Skeletal muscle tissue (tissue), 4 donors: ENCODE data around the gene BLOC1S3. TPM values are rescaled to one million over a fixed set of nuclear protein-coding genes. Genes with fewer than 3 reads are reported as not detected.

Source experiments
- H3K27ac ChIP-seq: one replicate; pipeline ENCODE4 v1.7.0; 2013; ENCODE audit warnings: mild to moderate bottlenecking, low read depth, low read length, inconsistent platforms
- H3K27me3 ChIP-seq, 3 donors: one replicate each; pipeline ENCODE4 v1.7.0; 2013; ENCODE audit warnings: low read length in 3 of 3; ENCODE audit not compliant: control insufficient read depth in 3 of 3, insufficient read depth in 3 of 3
- H3K36me3 ChIP-seq, 3 donors: one replicate each; pipeline ENCODE4 v1.7.0; 2013; ENCODE audit warnings: low read length in 3 of 3; ENCODE audit not compliant: control insufficient read depth in 3 of 3, insufficient read depth in 3 of 3
- H3K4me1 ChIP-seq, 3 donors: one replicate each; pipeline ENCODE4 v1.7.0; 2013; ENCODE audit warnings: low read length in 3 of 3, mild to moderate bottlenecking in 3 of 3; ENCODE audit not compliant: control insufficient read depth in 3 of 3, insufficient read depth in 3 of 3
- H3K4me3 ChIP-seq, 3 donors: one replicate each; pipeline ENCODE4 v1.7.0; 2013; ENCODE audit warnings: low read length in 3 of 3
- H3K9ac ChIP-seq, 3 donors: one replicate each; pipeline ENCODE4 v1.7.0; 2013; ENCODE audit warnings: low read length in 3 of 3, mild to moderate bottlenecking in 3 of 3, moderate library complexity in 2 of 3, low read depth in 1 of 3
- H3K9me3 ChIP-seq, 3 donors: one replicate each; pipeline ENCODE4 v1.7.0; 2013; ENCODE audit warnings: low read length in 3 of 3; ENCODE audit not compliant: control insufficient read depth in 3 of 3
- total RNA-seq: library from RNA; depleted of rRNA; stranded (reverse); fragments of >200 nt; gene quantifications from one replicate; pipeline ENCODE4 v1.2.3, GENCODE V29; 2014
- donor health status: Osteomylitis.

Gene BLOC1S3
- total RNA-seq, 1 donor from 2014 or later, result 4.2 TPM

GRCh38 chr19:45139286-45140143 is 39.1 kb upstream of the BLOC1S3 start:
- H3K4me3 ChIP-seq, result no peak overlapping the region
- peaks cover 5 to 14% (median 5%) of the 10 kb centered on the region in 3 donors for H3K4me1 ChIP-seq
- H3K36me3 ChIP-seq, result peaks cover 17 to 26% (median 20%) of the 10 kb centered on the region in 3 donors
- no peaks in the 10 kb centered on the region for H3K9me3 ChIP-seq
- H3K27me3 ChIP-seq, result no peaks in the 10 kb centered on the region
- no peak overlapping the region for H3K27ac ChIP-seq
- H3K9ac ChIP-seq, result no peak overlapping the region

- Histone ChIP-seq H3K4me3 (no peak overlapping the region), H3K4me1 (peaks cover 5 to 14% (median 5%) of the 10 kb centered on the region in 3 donors), H3K9ac (no peak overlapping the region), H3K9me3 (no peaks in the 10 kb centered on the region), H3K27ac (no peak overlapping the region), H3K36me3 (peaks cover 17 to 30% (median 23%) of the 10 kb centered on the region in 3 donors), H3K27me3 (no peaks in the 10 kb centered on the region)
Observed at GRCh38 chr19:45140144-45140503, 38.5 kb upstream of the BLOC1S3 start.

GRCh38 chr19:45140533-45140932 is 38.1 kb upstream of the BLOC1S3 start:
- no peak overlapping the region for H3K4me3 ChIP-seq
- no peaks in the 10 kb centered on the region for H3K9me3 ChIP-seq

GRCh38 chr19:45141203-45141900 is 37.2 kb upstream of the BLOC1S3 start:
- no peaks in the 10 kb centered on the region for H3K9me3 ChIP-seq
- peaks cover 17 to 34% (median 30%) of the 10 kb centered on the region in 3 donors for H3K36me3 ChIP-seq
- no peak overlapping the region for H3K27ac ChIP-seq
- no peak overlapping the region for H3K9ac ChIP-seq
- H3K27me3 ChIP-seq, result no peaks in the 10 kb centered on the region
- no peak overlapping the region for H3K4me3 ChIP-seq
- peaks cover 4 to 14% (median 5%) of the 10 kb centered on the region in 3 donors for H3K4me1 ChIP-seq

More at GRCh38 chr19:45140533-45140932, 38.1 kb upstream of the BLOC1S3 start:
- Histone ChIP-seq H3K36me3 (peaks cover 17 to 32% (median 26%) of the 10 kb centered on the region in 3 donors), H3K27ac (no peak overlapping the region), H3K4me1 (peaks cover 5 to 14% (median 5%) of the 10 kb centered on the region in 3 donors), H3K27me3 (no peaks in the 10 kb centered on the region), H3K9ac (no peak overlapping the region)

GRCh38 chr19:45142016-45142725 is 36.4 kb upstream of the BLOC1S3 start:
- no peak overlapping the region for H3K4me3 ChIP-seq
- no peaks in the 10 kb centered on the region for H3K27me3 ChIP-seq
- peaks cover 0 to 6% (median 0%) of the 10 kb centered on the region in 3 donors for H3K4me1 ChIP-seq
- no peaks in the 10 kb centered on the region for H3K9me3 ChIP-seq
- peaks cover 20 to 37% (median 30%) of the 10 kb centered on the region in 3 donors for H3K36me3 ChIP-seq
- no peak overlapping the region for H3K27ac ChIP-seq
- H3K9ac ChIP-seq, result no peak overlapping the region

- H3K9ac ChIP-seq, result no peak overlapping the region
- H3K27me3 ChIP-seq, result no peaks in the 10 kb centered on the region
- H3K36me3 ChIP-seq, result peaks cover 20 to 37% (median 30%) of the 10 kb centered on the region in 3 donors
- H3K4me3 ChIP-seq, result no peak overlapping the region
- H3K9me3 ChIP-seq, result no peaks in the 10 kb centered on the region
- no peak overlapping the region for H3K27ac ChIP-seq
- H3K4me1 ChIP-seq, result peaks cover 0 to 4% (median 0%) of the 10 kb centered on the region in 3 donors
Observed at GRCh38 chr19:45142726-45143110, 35.9 kb upstream of the BLOC1S3 start.

- Histone ChIP-seq H3K27me3 (peaks cover 0 to 3% (median 0%) of the 10 kb centered on the region in 3 donors), H3K9ac (no peak overlapping the region), H3K4me1 (peaks cover 0 to 4% (median 0%) of the 10 kb centered on the region in 3 donors), H3K9me3 (no peaks in the 10 kb centered on the region), H3K4me3 (no peak overlapping the region), H3K36me3 (peaks cover 20 to 37% (median 30%) of the 10 kb centered on the region in 3 donors), H3K27ac (no peak overlapping the region)
Observed at GRCh38 chr19:45144431-45145269, 33.9 kb upstream of the BLOC1S3 start.

GRCh38 chr19:45145270-45146189 is 33.1 kb upstream of the BLOC1S3 start:
- Histone ChIP-seq H3K4me3 (no peak overlapping the region), H3K4me1 (peaks cover 0 to 4% (median 0%) of the 10 kb centered on the region in 3 donors), H3K27ac (no peak overlapping the region), H3K27me3 (peaks cover 3 to 4% (median 4%) of the 10 kb centered on the region in 3 donors), H3K36me3 (peaks cover 20 to 37% (median 30%) of the 10 kb centered on the region in 3 donors), H3K9me3 (no peaks in the 10 kb centered on the region), H3K9ac (no peak overlapping the region)
